Motor neuron (in vitro differentiated cells): ENCODE results near the gene KIAA2012. TPM values are rescaled to one million over a fixed set of nuclear protein-coding genes. Genes with fewer than 3 reads are reported as not detected.

Source experiments
- ATAC-seq, 8 experiments: fragments of 200-7000 bp; cut with Tn5 transposase; replicated peaks in 6 of 8; 2 replicates each; pipeline ENCODE4 v1.8.0; 2021; ENCODE audit warnings: mild to moderate bottlenecking in 8 of 8, moderate library complexity in 8 of 8
- H3K27ac ChIP-seq, 2 donors: fragments of 250-450 bp; sonication (Bioruptor Pico); 2 replicates each; pipeline ENCODE4 v1.9.0; 2021; ENCODE audit warnings: antibody characterized with exemption in 2 of 2, mild to moderate bottlenecking in 2 of 2, moderate library complexity in 1 of 2
- H3K4me1 ChIP-seq, 2 donors: fragments of 250-450 bp; sonication (Bioruptor Pico); replicated peaks in 1 of 2; 2 replicates each; pipeline ENCODE4 v1.6.1; 2021; ENCODE audit warnings: antibody characterized with exemption in 2 of 2, mild to moderate bottlenecking in 2 of 2, moderate library complexity in 1 of 2
- H3K4me3 ChIP-seq, 5 donors: fragments of 250-450 bp; sonication (Bioruptor Pico); 2 replicates each; pipeline ENCODE4 v1.9.0; 2021; ENCODE audit warnings: antibody characterized with exemption in 5 of 5, mild to moderate bottlenecking in 5 of 5, moderate library complexity in 4 of 5
- WGBS, 10 experiments: fragments of 450-650 bp; shearing (Covaris generic); methylation state at CpG; one replicate each; pipeline ENCODE4 v1.0.0; 2022; 5-methylcytosine and 5-hydroxymethylcytosine counted together
- in situ Hi-C, 9 experiments: fragments of 400-800 bp; cut with MboI; loops; one replicate each; pipeline ENCODE4 v1.15.0; 2021; ENCODE audit warnings: low sequenced_read_pairs in 9 of 9, low pct_unique_long_range_greater_than_20kb in 2 of 9; ENCODE audit not compliant: unreplicated experiment in 9 of 9
- total RNA-seq, 8 experiments: library from RNA; unstranded; fragments of 300-600 nt; gene quantifications; 2 replicates each; pipeline versions ENCODE4 v1.2.3 to v1.2.4, GENCODE V29; 2022

KIAA2012 gene
- total RNA-seq, 8 experiments from 2014 or later = 0.24 to 12.5 (median 0.39) TPM

DNA sequence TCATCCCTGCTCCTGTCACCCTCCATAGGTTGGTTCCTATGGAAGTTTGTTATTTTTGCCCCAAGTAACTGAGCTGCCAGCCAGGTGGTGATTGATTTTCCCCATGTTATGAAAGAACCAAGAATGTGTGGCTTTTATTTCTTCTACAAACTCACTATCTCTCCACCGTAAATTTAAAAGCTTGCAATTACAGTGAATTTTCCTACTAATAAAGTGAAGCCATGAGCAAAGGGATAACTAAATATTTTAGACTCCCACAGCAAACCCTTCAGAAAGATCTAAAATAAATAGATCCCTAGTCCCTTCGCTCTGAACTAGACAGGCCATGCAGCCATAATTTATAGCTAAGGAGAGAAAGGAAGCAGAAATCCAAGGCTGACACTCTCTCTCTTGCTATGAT, 6.2 kb upstream of the KIAA2012 start:
- in situ Hi-C loops = no loop called here

DNA sequence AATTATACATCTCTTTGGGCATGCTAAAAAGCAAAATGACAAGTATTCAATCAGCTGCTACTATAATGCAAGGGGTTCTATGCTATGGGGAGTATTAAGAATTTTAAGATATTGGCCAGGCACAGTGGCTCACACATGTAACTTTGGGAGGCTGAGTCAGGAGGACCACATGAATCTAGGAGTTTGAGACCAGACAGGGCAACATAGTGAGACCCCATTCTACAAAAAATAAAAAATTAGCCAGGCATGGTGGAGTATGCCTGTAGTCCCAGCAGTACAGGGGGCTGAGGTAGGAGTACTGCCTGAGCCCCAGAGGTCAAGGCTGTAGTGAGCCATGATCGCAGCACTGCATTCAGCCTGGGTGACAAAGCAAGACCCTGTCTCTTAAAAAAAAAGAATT, 5.5 kb upstream of the KIAA2012 start:
- in situ Hi-C loops = no loop called here

More for the DNA sequence above, 6.2 kb upstream of the KIAA2012 start:
- H3K27ac ChIP-seq = no peak overlapping the region
- WGBS, 10 experiments = 0 to 100% (median 60%) methylated on average over 1 to 2 of the region's 2 CpGs; no CpG with 5 or more reads in 1 of the 10 experiments
- H3K4me3 ChIP-seq = no peak overlapping the region
- ATAC-seq = no peak
- H3K4me1 ChIP-seq = peaks cover 18 to 32% of the 10 kb centered on the region in 2 donors

GRCh38 chr2:202069170-202070067, 3.6 kb upstream of the KIAA2012 start:
- WGBS, 10 experiments = 20 to 96% (median 79%) methylated on average over 1 to 11 of the region's 11 CpGs
- Histone ChIP-seq H3K4me3 (no peak overlapping the region), H3K4me1 (peaks cover 28 to 44% of the 10 kb centered on the region in 2 donors), H3K27ac (no peak overlapping the region)
- in situ Hi-C loops = no loop called here
- ATAC-seq = peak in 3 of 8 experiments; percentile 92 to 97 (median 93)

More for the DNA sequence above, 5.5 kb upstream of the KIAA2012 start:
- peaks cover 21 to 36% of the 10 kb centered on the region in 2 donors for H3K4me1 ChIP-seq
- no peak overlapping the region for H3K4me3 ChIP-seq
- WGBS, 10 experiments = 80 to 100% (median 86%) methylated on average over 1 of the region's 1 CpG; no CpG with 5 or more reads in 5 of the 10 experiments
- H3K27ac ChIP-seq = no peak overlapping the region
- no peak for ATAC-seq

- no peak for ATAC-seq
- H3K4me3 ChIP-seq = no peak overlapping the region
- no peak overlapping the region for H3K27ac ChIP-seq
- 93 to 100% (median 100%) methylated on average over 1 to 2 of the region's 2 CpGs; no CpG with 5 or more reads in 1 of the 10 experiments for WGBS, 10 experiments
- in situ Hi-C loops = no loop called here
- H3K4me1 ChIP-seq = peaks cover 19 to 35% of the 10 kb centered on the region in 2 donors
These were observed 1.9 kb upstream of the KIAA2012 start for GRCh38 chr2:202071107-202071506.

GRCh38 chr2:202072226-202072625, 829 bp upstream of the KIAA2012 start:
- peaks cover 12 to 30% of the 10 kb centered on the region in 2 donors for H3K4me1 ChIP-seq
- no peak for ATAC-seq

DNA sequence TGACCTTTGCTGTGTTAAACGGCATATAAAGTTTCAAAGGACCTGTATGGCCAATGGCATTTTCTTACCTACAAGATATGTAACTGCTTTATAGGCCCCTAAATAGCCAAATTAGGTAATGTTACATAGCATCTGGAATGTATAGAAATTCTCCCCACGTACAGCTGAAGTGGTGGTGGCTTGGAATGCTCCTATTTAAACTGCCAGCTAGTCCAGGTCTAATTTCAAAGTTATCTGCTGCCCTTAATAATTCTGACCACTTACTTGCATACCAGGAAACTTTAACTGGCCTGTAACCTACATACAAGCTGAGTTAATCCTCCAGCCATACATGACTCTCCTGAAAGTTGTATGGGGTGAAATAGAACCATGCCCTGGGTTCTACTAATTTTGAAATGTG, 1.3 kb downstream of the KIAA2012 start:
- ATAC-seq = no peak
- no peak overlapping the region for H3K4me3 ChIP-seq
- peaks cover 12 to 26% of the 10 kb centered on the region in 2 donors for H3K4me1 ChIP-seq
- no peak overlapping the region for H3K27ac ChIP-seq
- WGBS, 10 experiments = 0 to 100% (median 88%) methylated on average over 1 to 2 of the region's 2 CpGs; no CpG with 5 or more reads in 3 of the 10 experiments
- in situ Hi-C loops = no loop called here

More at GRCh38 chr2:202072226-202072625, 829 bp upstream of the KIAA2012 start:
- H3K27ac ChIP-seq = no peak overlapping the region
- 83 to 100% (median 92%) methylated on average over 1 of the region's 2 CpGs; no CpG with 5 or more reads in 5 of the 10 experiments for WGBS, 10 experiments
- in situ Hi-C loops = no loop called here
- no peak overlapping the region for H3K4me3 ChIP-seq

- no peak for ATAC-seq
- in situ Hi-C loops = no loop called here
- 59 to 100% (median 93%) methylated on average over 1 to 4 of the region's 5 CpGs for WGBS, 10 experiments
These were observed 6.3 kb downstream of the KIAA2012 start for GRCh38 chr2:202079310-202079709.

GRCh38 chr2:202084265-202084664, 11.2 kb downstream of the KIAA2012 start:
- peak in 5 of 8 experiments; percentile 73 to 94 (median 79) for ATAC-seq
- WGBS, 10 experiments = 0 to 50% (median 7%) methylated on average over 1 to 5 of the region's 6 CpGs; no CpG with 5 or more reads in 3 of the 10 experiments

More at GRCh38 chr2:202079310-202079709, 6.3 kb downstream of the KIAA2012 start:
- no peak overlapping the region for H3K4me3 ChIP-seq
- H3K4me1 ChIP-seq = peaks cover 6% of the 10 kb centered on the region in 2 donors
- H3K27ac ChIP-seq = no peak overlapping the region

GRCh38 chr2:202088777-202089176, 15.7 kb downstream of the KIAA2012 start:
- WGBS, 10 experiments = 0 to 100% (median 97%) methylated on average over 1 to 3 of the region's 3 CpGs; no CpG with 5 or more reads in 4 of the 10 experiments
- Histone ChIP-seq H3K27ac (no peak overlapping the region), H3K4me1 (peaks cover 8 to 10% of the 10 kb centered on the region in 2 donors), H3K4me3 (no peak overlapping the region)
- ATAC-seq = no peak
- in situ Hi-C loops = no loop called here

More at GRCh38 chr2:202084265-202084664, 11.2 kb downstream of the KIAA2012 start:
- Histone ChIP-seq H3K4me1 (peaks cover 8 to 11% of the 10 kb centered on the region in 2 donors), H3K4me3 (no peak overlapping the region), H3K27ac (peak overlapping the region; percentile 23 to 26)
- in situ Hi-C loops = no loop called here

DNA sequence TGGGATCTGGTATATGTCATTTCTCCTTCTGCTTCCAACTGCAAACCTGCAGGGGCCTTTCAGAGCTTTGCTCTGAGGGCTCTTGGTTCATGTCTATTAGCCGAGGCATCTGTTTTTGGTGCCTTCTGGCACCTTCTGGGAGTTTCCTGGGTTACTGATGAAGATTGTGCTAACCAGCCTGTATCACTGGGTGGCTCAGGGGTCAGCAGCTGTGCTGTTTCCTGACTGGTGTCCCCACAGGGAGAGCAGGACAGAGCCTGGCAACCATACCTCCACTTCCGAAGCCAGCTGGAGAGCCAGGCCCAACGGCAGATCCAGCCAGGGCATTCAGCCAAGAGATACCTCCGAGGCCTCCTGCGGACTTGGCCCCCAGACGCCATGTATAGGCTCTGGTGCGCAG, 17.5 kb downstream of the KIAA2012 start:
- ATAC-seq = peak in 1 of 8 experiments; percentile 40
- Histone ChIP-seq H3K27ac (no peak overlapping the region), H3K4me3 (no peak overlapping the region), H3K4me1 (peaks cover 0 to 3% of the 10 kb centered on the region in 2 donors)
- in situ Hi-C loops = no loop called here
- 33 to 96% (median 80%) methylated on average over 1 to 3 of the region's 7 CpGs; no CpG with 5 or more reads in 5 of the 10 experiments for WGBS, 10 experiments

- Histone ChIP-seq H3K4me3 (no peak overlapping the region), H3K4me1 (peaks cover 2 to 3% of the 10 kb centered on the region in 2 donors), H3K27ac (no peak overlapping the region)
- 43 to 100% (median 90%) methylated on average over 1 to 5 of the region's 6 CpGs; no CpG with 5 or more reads in 1 of the 10 experiments for WGBS, 10 experiments
- ATAC-seq = no peak
- in situ Hi-C loops = no loop called here
These were observed 18.4 kb downstream of the KIAA2012 start for GRCh38 chr2:202091476-202091875.

DNA sequence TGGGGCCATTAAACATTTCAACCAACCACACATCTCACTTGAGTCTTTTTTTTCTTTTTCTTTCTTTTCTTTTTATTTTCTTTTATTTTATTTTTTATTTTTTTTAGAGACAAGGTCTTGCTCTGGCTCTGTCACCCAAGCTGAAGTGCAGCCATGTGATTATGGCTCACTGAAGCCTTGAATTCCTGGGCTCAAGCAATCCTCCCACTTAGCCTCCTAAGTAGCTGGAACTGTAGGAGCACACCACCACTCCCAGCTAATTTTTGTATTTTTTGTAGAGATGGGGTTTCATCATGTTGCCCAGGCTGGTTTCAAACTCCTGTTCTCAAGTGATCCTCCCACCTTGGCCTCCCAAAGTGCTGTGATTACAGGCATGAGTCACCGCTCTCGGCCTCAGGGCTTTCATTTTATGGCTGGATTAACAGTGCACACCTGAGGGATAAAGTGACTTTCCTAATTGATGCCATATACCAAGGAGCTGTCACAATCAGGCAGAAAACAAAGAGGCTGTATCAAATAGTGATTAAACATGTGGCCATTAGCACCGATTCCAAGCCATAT, 21.5 kb downstream of the KIAA2012 start:
- no peak for ATAC-seq
- in situ Hi-C loops = no loop called here
- no peak overlapping the region for H3K27ac ChIP-seq
- H3K4me1 ChIP-seq = peaks cover 1 to 2% of the 10 kb centered on the region in 2 donors
- WGBS, 10 experiments = 40 to 100% (median 100%) methylated on average over 1 to 3 of the region's 3 CpGs; no CpG with 5 or more reads in 3 of the 10 experiments
- no peak overlapping the region for H3K4me3 ChIP-seq

GRCh38 chr2:202095235-202095634, 22.2 kb downstream of the KIAA2012 start:
- Histone ChIP-seq H3K4me1 (peaks cover 2% of the 10 kb centered on the region in 2 donors), H3K27ac (no peak overlapping the region), H3K4me3 (no peak overlapping the region)
- in situ Hi-C loops = no loop called here
- peak in 3 of 8 experiments; percentile 65 to 96 (median 78) for ATAC-seq
